ENCODE measurements around the gene CXorf38.

The CXorf38 gene, protein sequence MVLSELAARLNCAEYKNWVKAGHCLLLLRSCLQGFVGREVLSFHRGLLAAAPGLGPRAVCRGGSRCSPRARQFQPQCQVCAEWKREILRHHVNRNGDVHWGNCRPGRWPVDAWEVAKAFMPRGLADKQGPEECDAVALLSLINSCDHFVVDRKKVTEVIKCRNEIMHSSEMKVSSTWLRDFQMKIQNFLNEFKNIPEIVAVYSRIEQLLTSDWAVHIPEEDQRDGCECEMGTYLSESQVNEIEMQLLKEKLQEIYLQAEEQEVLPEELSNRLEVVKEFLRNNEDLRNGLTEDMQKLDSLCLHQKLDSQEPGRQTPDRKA

DNA sequence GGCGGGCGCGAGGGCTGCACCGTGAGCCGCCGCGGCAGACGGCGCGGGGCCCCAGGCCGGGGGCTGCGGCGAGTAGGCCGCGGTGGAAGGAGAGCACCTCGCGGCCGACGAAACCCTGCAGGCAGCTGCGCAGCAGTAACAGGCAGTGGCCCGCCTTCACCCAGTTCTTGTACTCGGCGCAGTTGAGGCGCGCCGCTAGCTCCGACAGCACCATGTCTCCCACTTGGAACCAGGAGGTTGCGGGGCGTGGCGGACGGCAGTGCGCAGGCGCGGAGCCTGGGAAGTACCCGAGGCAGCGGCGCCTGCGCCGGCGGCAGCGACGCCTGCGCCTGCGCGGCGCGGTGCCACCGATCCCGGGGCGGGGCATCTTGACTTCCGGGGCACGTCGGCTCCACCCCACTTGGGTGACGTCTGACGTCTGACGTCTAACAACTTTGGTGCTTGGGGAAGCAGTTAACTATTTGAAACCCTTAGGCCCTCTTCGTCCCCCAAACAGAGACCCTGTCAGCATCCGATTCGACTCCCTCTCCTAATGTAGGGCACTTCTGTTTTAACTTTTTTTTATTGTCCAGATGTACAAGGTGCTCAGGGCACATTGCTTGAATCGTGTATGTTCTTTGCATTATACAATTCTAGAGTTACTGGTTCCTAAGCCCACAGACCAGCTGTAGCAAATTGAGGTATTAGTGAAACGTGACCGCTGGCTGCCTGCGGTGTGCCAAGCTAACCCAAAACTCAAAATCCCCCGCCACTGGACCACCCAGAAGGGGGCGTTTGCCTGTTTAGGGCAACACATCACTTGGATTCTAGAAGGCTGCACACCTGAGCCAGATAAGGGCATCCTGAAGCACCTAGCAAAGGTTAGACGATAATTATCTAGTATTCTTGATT, at the start of gene CXorf38:
Gene CXorf38 (minus strand): TSS at position 255 of the 891 bp plus-strand sequence. CDS start 41 bp downstream, at position 214.
- peak within 1 kb of the TSS; percentile 65 for H3K4me3 ChIP-seq (ENCODE audit: low read length)
- TF ChIP-seq, protein P1, sequence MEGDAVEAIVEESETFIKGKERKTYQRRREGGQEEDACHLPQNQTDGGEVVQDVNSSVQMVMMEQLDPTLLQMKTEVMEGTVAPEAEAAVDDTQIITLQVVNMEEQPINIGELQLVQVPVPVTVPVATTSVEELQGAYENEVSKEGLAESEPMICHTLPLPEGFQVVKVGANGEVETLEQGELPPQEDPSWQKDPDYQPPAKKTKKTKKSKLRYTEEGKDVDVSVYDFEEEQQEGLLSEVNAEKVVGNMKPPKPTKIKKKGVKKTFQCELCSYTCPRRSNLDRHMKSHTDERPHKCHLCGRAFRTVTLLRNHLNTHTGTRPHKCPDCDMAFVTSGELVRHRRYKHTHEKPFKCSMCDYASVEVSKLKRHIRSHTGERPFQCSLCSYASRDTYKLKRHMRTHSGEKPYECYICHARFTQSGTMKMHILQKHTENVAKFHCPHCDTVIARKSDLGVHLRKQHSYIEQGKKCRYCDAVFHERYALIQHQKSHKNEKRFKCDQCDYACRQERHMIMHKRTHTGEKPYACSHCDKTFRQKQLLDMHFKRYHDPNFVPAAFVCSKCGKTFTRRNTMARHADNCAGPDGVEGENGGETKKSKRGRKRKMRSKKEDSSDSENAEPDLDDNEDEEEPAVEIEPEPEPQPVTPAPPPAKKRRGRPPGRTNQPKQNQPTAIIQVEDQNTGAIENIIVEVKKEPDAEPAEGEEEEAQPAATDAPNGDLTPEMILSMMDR (IDR thresholded peaks at IDR 0.05; ENCODE audit: insufficient read depth, low read depth, low read length, missing control alignments): no peak
- peak; percentile 83 for DNase-seq (ENCODE audit: low read depth)

DNA sequence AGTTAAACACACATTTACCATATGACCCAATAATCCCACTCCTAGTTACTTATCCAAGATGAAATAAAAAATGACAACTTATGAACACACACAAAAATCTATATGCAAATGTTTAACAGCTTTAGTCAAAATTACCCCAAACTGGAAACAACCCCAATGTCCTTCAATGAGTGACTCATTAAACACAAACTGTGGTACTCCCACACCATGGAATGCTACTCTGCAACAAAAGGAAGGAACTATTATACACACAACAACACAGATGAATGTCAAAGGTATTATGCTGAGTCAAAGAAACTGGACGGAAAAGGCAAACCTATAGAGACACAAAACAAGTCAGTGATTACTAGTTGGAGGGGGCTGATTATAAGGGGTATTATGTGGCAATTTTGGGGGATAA, 47.4 kb upstream of the CXorf38 start:
- H3K4me3 ChIP-seq (ENCODE audit: low read length): no peak overlapping the region
- peak; percentile 27 for DNase-seq (ENCODE audit: low read depth)
- TF ChIP-seq, protein P1 (IDR thresholded peaks at IDR 0.05; ENCODE audit: insufficient read depth, low read depth, low read length, missing control alignments): no peak

DNA sequence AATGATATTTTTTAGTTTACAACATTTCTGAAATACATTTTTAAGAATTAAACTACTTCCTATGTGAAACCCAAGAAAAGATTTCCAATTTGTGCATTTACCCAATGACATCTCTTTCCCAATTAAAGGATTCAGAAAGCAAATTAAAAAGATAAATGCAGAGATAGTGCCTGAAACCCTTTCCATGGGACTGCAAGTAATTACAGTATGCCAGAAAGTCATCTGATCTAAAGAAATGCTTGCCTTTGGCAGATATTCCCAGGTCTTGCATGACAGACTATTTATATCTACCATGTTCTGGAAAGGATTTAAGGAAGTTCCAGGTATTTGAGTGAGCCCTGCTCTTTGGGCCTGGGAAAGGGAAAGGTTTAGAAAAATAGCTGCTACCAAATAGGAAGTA, 41.6 kb upstream of the CXorf38 start:
- DNase-seq (ENCODE audit: low read depth): no peak

DNA sequence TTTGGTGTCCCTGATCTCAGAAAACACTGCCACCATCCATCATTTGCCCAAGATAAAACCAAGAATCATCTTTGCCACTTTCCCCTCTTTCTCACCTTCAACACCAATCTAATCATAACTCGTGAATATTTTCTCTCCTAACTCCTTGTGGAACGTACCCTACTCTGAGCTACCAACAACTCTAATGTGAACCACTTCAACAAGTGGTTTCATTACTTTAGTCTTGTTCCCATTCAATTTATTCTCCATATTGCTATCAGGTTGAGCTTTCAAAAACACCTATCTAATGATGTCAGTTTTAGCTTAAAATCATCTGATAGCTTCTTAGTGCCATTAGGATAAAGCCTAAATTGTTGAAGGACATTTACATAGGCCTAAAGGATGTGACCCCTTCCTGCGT, 39.8 kb upstream of the CXorf38 start:
- TF ChIP-seq, protein P1 (IDR thresholded peaks at IDR 0.05; ENCODE audit: insufficient read depth, low read depth, low read length, missing control alignments): no peak
- no peak overlapping the region for H3K4me3 ChIP-seq (ENCODE audit: low read length)
- no peak for DNase-seq (ENCODE audit: low read depth)

More for the DNA sequence above, 41.6 kb upstream of the CXorf38 start:
- TF ChIP-seq, protein P1 (IDR thresholded peaks at IDR 0.05; ENCODE audit: insufficient read depth, low read depth, low read length, missing control alignments): no peak
- H3K4me3 ChIP-seq (ENCODE audit: low read length): no peak overlapping the region

DNA sequence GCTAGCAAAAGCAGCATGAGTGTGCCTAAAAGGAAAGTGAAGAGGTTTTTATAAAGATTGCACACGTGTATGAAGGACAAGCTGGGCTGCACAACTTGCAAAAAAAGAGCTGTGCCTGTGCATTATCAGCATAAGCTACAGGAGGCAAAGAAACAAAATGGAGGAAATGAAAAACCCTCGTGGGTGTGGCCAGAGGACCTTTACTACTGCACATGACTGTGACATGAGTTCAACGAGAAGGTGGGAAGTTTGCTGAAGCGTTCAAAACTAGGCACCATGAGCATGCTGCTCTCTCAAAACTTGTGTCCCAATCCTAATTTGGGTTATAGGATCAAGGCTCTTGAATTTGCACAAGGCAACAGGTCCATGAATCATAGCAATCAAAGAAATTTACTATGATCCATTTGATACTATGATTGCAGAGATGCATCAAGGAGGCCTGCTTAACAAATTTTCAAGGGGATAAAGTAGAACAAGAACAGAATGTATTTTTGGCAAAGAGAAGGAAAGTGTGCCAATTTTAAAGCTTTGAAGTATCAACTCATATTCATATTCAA, 38.1 kb upstream of the CXorf38 start:
- TF ChIP-seq, protein P1 (IDR thresholded peaks at IDR 0.05; ENCODE audit: insufficient read depth, low read depth, low read length, missing control alignments): no peak
- no peak for DNase-seq (ENCODE audit: low read depth)
- H3K4me3 ChIP-seq (ENCODE audit: low read length): no peak overlapping the region

DNA sequence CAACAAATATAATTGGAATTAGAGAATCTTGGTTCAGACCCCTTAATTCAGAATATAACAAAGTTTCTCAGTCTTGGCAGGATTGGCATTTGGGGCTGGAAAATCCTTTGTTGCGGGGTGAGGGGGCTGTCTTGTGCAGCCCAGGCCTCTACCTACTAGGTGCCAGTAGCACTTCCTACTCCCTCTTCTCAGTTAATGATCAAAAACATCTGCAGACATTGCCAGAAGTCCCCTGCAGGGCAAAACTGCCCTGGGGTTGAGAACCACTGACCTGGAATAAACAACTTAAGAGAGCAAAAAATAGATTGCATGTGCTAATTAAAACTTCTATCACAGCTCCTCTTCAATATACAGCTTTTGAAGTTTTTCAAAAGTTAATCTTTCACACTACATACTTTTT, 36.7 kb upstream of the CXorf38 start:
- DNase-seq (ENCODE audit: low read depth): no peak
- TF ChIP-seq, protein P1 (IDR thresholded peaks at IDR 0.05; ENCODE audit: insufficient read depth, low read depth, low read length, missing control alignments): no peak

More for the DNA sequence above, 36.7 kb upstream of the CXorf38 start:
- no peak overlapping the region for H3K4me3 ChIP-seq (ENCODE audit: low read length)

Data from epithelial cell of esophagus (primary cell).